Parathyroid adenoma (tissue), 2 donors: ENCODE measurements around the gene DUSP9.
"Not testable (repeated sequence)": the region's sequence is repeated elsewhere in the genome, so short reads cannot be mapped to it uniquely, and the experiment has no call there.

Source experiments
- H2AFZ ChIP-seq: fragments of 300-600 bp; sonication (generic); one replicate; pipeline ENCODE4 v1.7.0; 2017; ENCODE audit warnings: antibody characterized with exemption, mild to moderate bottlenecking
- H3K27ac ChIP-seq: fragments of 300-600 bp; sonication (generic); one replicate; pipeline ENCODE4 v1.7.0; 2017
- H3K27me3 ChIP-seq: fragments of 300-600 bp; sonication (generic); one replicate; pipeline ENCODE4 v1.7.0; 2017; ENCODE audit warnings: low read length; ENCODE audit not compliant: control insufficient read depth, insufficient read depth
- H3K36me3 ChIP-seq: fragments of 300-600 bp; sonication (generic); one replicate; pipeline ENCODE4 v1.7.0; 2017; ENCODE audit warnings: low read length; ENCODE audit not compliant: control insufficient read depth, insufficient read depth
- H3K4me1 ChIP-seq: fragments of 300-600 bp; sonication (generic); one replicate; pipeline ENCODE4 v1.7.0; 2017; ENCODE audit warnings: control low read depth
- H3K4me2 ChIP-seq: fragments of 300-600 bp; sonication (generic); one replicate; pipeline ENCODE4 v1.7.0; 2017; ENCODE audit warnings: low read length
- H3K4me3 ChIP-seq: fragments of 300-600 bp; sonication (generic); one replicate; pipeline ENCODE4 v1.7.0; 2017; ENCODE audit warnings: low read depth, low read length
- H3K79me2 ChIP-seq: fragments of 300-600 bp; sonication (generic); one replicate; pipeline ENCODE4 v1.7.0; 2017; ENCODE audit warnings: control low read depth
- H3K9ac ChIP-seq: fragments of 300-600 bp; sonication (generic); one replicate; pipeline ENCODE4 v1.7.0; 2017; ENCODE audit warnings: mild to moderate bottlenecking
- H3K9me3 ChIP-seq: fragments of 300-600 bp; sonication (generic); one replicate; pipeline ENCODE4 v1.7.0; 2017; ENCODE audit warnings: low read length; ENCODE audit not compliant: control insufficient read depth
- CTCF ChIP-seq: fragments of 300-600 bp; sonication (generic); IDR thresholded peaks from one replicate; pipeline ENCODE4 v1.7.0; 2017; ENCODE audit warnings: antibody characterized with exemption, mild to moderate bottlenecking
- donor health status: primary hyperparathyroidism.

Gene DUSP9

GRCh38 chrX:153672531-153673427 lies 25.8 kb downstream of the DUSP9 start:
- no peak overlapping the region for H3K4me3 ChIP-seq
- H3K4me1 ChIP-seq = no peaks in the 10 kb centered on the region
- H3K27me3 ChIP-seq = no peaks in the 10 kb centered on the region
- H3K4me2 ChIP-seq = no peak overlapping the region
- no peaks in the 10 kb centered on the region for H3K9me3 ChIP-seq
- no peak for TF ChIP-seq CTCF
- H3K79me2 ChIP-seq = no peaks in the 10 kb centered on the region
- no peak overlapping the region for H3K27ac ChIP-seq
- H2AFZ ChIP-seq = no peak overlapping the region
- H3K36me3 ChIP-seq = no peaks in the 10 kb centered on the region
- H3K9ac ChIP-seq = no peak overlapping the region

- TF ChIP-seq CTCF = no peak
- H3K79me2 ChIP-seq = no peaks in the 10 kb centered on the region
- no peaks in the 10 kb centered on the region for H3K27me3 ChIP-seq
- no peak within 1 kb of the TSS for H3K9ac ChIP-seq
- H3K4me2 ChIP-seq = no peak within 1 kb of the TSS
- no peaks in the 10 kb centered on the region for H3K4me1 ChIP-seq
- no peaks in the 10 kb centered on the region for H3K36me3 ChIP-seq
- H2AFZ ChIP-seq = no peak within 1 kb of the TSS
- H3K9me3 ChIP-seq = no peaks in the 10 kb centered on the region
- H3K4me3 ChIP-seq = no peak within 1 kb of the TSS
- no peak within 1 kb of the TSS for H3K27ac ChIP-seq
Observed at GRCh38 chrX:153673428-153674218, 26.6 kb downstream of the DUSP9 start, which contains the start of gene PNCK. Gene PNCK, minus strand, starts transcription at chrX:153673813. Its CDS starts 737 bp downstream, at chrX:153673076.

- Histone ChIP-seq H3K27ac (no peak overlapping the region), H3K9ac (no peak overlapping the region), H3K36me3 (no peaks in the 10 kb centered on the region), H3K9me3 (no peaks in the 10 kb centered on the region), H3K27me3 (no peaks in the 10 kb centered on the region), H2AFZ (no peak overlapping the region), H3K79me2 (no peaks in the 10 kb centered on the region), H3K4me2 (no peak overlapping the region), H3K4me1 (no peaks in the 10 kb centered on the region), H3K4me3 (no peak overlapping the region)
- no peak for TF ChIP-seq CTCF
Observed at GRCh38 chrX:153674219-153674851, 27.3 kb downstream of the DUSP9 start.

GRCh38 chrX:153681175-153681574 lies 34.2 kb downstream of the DUSP9 start:
- no peak for TF ChIP-seq CTCF
- no peak overlapping the region for H3K27ac ChIP-seq
- no peak overlapping the region for H3K9ac ChIP-seq
- H3K4me2 ChIP-seq = no peak overlapping the region
- no peak overlapping the region for H2AFZ ChIP-seq
- H3K4me3 ChIP-seq = no peak overlapping the region
- no peaks in the 10 kb centered on the region for H3K79me2 ChIP-seq
- H3K27me3 ChIP-seq = no peaks in the 10 kb centered on the region
- H3K36me3 ChIP-seq = no peaks in the 10 kb centered on the region
- H3K4me1 ChIP-seq = no peaks in the 10 kb centered on the region
- no peaks in the 10 kb centered on the region for H3K9me3 ChIP-seq

- H3K4me2 ChIP-seq, H2AFZ ChIP-seq, H3K27me3 ChIP-seq, H3K4me3 ChIP-seq, H3K79me2 ChIP-seq, H3K27ac ChIP-seq, H3K9ac ChIP-seq, H3K36me3 ChIP-seq, H3K4me1 ChIP-seq, H3K9me3 ChIP-seq: not testable (repeated sequence)
Observed at GRCh38 chrX:153683486-153683885, 36.5 kb downstream of the DUSP9 start.
